Memory B cell (primary cell): ENCODE measurements around the gene SMIM28.

Experiments used
- ATAC-seq: fragments of 150-1000 bp; cut with Tn5 transposase; 2 replicates; pipeline ENCODE4 v1.10.0; 2021; ENCODE audit warnings: low read depth, mild to moderate bottlenecking, moderate library complexity
- DNase-seq, 2 donors: peaks; one replicate each; pipeline ENCODE4 v3.0.0; 2022; ENCODE audit warnings: low spot score in 2 of 2
- H3K27ac Mint-ChIP-seq: one replicate; pipeline ENCODE4 v1.8.0; 2022; ENCODE audit warnings: mild to moderate bottlenecking, moderate library complexity, mixed read lengths
- H3K27me3 Mint-ChIP-seq: one replicate; pipeline ENCODE4 v1.8.0; 2022; ENCODE audit warnings: mixed read lengths
- H3K36me3 Mint-ChIP-seq: one replicate; pipeline ENCODE4 v1.8.0; 2022; ENCODE audit warnings: mild to moderate bottlenecking, mixed read lengths
- H3K4me1 Mint-ChIP-seq: one replicate; pipeline ENCODE4 v1.8.0; 2022; ENCODE audit warnings: mixed read lengths
- H3K4me3 Mint-ChIP-seq: one replicate; pipeline ENCODE4 v1.8.0; 2022; ENCODE audit warnings: mild to moderate bottlenecking, moderate library complexity, mixed read lengths
- H3K9me3 Mint-ChIP-seq: one replicate; pipeline ENCODE4 v1.8.0; 2022; ENCODE audit warnings: mixed read lengths

Gene SMIM28

DNA sequence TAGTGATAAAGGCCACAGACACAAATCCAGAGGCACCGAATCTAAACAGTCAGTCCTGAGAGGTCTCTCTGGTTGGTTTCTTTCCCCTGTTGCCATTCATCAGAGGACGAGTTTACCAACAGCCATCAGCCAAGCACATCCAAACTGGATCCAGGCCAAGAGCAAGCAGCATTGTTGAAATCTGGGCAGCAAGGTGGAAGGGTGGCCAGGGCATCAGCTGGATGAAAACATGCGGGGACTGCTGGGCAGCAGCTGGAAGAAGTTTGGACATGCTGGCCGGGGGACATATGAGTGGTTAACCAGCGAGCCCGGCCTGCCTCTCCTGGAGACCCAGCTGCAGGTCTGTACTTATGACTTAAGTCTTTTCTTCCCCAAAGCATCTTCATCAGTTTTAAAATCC, at the start of gene SMIM28:
Gene SMIM28 (plus strand): TSS at position 62 of the 400 bp plus-strand sequence. CDS start 168 bp downstream, at position 230.
- H3K4me3 Mint-ChIP-seq: no peak within 1 kb of the TSS
- DNase-seq: no peak

DNA sequence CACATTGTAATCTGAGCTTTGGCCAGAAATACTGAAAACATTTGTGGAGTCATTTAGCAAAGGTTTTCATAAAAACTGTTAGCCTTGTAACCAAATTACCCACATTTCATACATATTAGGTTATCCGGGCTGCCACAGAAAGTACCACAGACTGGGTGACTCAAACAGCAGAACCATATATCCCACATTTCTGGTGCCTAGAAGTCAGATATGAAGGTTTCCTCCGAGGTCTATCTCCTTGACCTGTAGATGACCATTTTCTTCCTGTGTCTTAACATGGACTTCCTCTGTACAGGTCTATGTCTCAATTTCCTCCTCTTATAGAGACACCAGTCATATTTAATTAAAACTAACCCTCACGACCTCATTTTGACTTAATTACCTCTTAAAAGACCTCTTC, 49.5 kb upstream of the SMIM28 start:
- no peak overlapping the region for H3K4me3 Mint-ChIP-seq
- DNase-seq: no peak
- H3K4me1 Mint-ChIP-seq: no peaks in the 10 kb centered on the region
- peaks cover 3% of the 10 kb centered on the region for H3K9me3 Mint-ChIP-seq
- ATAC-seq: no peak
- H3K27me3 Mint-ChIP-seq: peaks cover 3% of the 10 kb centered on the region
- no peaks in the 10 kb centered on the region for H3K36me3 Mint-ChIP-seq
- H3K27ac Mint-ChIP-seq: no peak overlapping the region

More for the DNA sequence above, at the start of gene SMIM28:
- Mint-ChIP-seq H3K36me3 (no peaks in the 10 kb centered on the region), H3K9me3 (no peaks in the 10 kb centered on the region), H3K4me1 (no peaks in the 10 kb centered on the region), H3K27ac (no peak within 1 kb of the TSS), H3K27me3 (peaks cover 7% of the 10 kb centered on the region)
- no peak for ATAC-seq

DNA sequence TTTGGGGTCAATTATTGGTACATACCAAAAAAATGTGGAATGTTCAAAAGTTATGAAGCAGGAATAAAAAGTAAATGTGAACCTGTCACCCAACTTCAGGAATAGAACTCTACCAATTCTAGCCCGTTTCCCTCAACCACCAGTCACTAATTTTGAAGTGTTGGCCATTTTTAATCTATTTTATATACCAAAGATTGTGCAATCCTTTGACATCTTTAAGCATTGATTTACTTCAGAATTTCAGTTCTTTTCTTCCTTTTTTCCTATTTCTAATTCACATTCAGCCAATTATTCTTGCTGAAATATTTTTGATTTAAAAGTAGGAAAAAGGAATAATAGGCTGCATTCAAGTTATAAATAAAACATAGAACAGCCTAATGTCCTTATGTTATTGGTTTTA, 46.9 kb upstream of the SMIM28 start:
- H3K27ac Mint-ChIP-seq: no peak overlapping the region
- no peak overlapping the region for H3K4me3 Mint-ChIP-seq
- H3K9me3 Mint-ChIP-seq: peaks cover 3% of the 10 kb centered on the region
- no peaks in the 10 kb centered on the region for H3K36me3 Mint-ChIP-seq
- DNase-seq (no peak), ATAC-seq (no peak)
- no peaks in the 10 kb centered on the region for H3K4me1 Mint-ChIP-seq
- peaks cover 6% of the 10 kb centered on the region for H3K27me3 Mint-ChIP-seq

DNA sequence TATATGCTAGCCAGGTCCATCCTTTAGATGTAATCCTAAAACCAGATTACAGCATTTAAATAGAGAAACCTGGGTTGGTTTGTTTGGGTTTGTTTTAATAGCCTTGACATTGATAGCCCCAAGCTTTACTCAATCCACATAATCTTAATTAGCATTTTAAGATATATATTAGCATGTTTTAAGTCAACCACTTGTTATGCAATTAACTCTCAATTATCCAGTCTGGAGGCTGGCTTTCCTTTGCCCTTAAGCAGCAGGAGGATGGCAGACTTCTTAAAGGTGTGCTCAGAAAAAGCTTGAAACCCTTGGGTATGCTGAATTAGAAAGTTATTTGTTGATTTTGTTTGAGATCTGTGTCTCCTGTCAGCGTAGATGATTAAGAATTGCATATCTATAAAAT, 46.3 kb upstream of the SMIM28 start:
- Mint-ChIP-seq H3K27ac (no peak overlapping the region), H3K4me3 (no peak overlapping the region), H3K4me1 (no peaks in the 10 kb centered on the region), H3K9me3 (peaks cover 3% of the 10 kb centered on the region), H3K27me3 (peaks cover 6% of the 10 kb centered on the region), H3K36me3 (no peaks in the 10 kb centered on the region)
- no peak for DNase-seq
- ATAC-seq: no peak

DNA sequence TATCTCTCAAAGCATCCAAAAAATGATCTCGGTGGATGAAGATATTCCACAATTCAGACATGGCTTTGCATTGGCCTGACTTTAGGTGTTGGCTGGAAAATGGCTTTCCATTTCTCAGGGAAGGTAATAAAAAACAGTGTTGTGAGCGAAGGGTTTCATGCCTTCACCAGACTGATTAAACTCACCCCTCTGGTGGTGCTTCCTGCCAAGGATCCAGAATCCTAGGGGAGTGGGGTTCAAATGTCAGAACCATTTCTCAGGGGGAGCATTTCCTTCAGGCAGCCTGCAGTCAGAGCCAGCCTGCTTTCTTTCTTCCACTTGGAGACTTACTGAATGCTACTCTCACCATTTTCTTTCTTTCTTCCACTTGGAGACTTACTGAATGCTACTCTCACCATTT, 45.7 kb upstream of the SMIM28 start:
- Mint-ChIP-seq H3K9me3 (no peaks in the 10 kb centered on the region), H3K27me3 (peaks cover 6% of the 10 kb centered on the region), H3K27ac (no peak overlapping the region), H3K4me3 (no peak overlapping the region), H3K4me1 (no peaks in the 10 kb centered on the region), H3K36me3 (no peaks in the 10 kb centered on the region)
- no peak for ATAC-seq
- DNase-seq: no peak

DNA sequence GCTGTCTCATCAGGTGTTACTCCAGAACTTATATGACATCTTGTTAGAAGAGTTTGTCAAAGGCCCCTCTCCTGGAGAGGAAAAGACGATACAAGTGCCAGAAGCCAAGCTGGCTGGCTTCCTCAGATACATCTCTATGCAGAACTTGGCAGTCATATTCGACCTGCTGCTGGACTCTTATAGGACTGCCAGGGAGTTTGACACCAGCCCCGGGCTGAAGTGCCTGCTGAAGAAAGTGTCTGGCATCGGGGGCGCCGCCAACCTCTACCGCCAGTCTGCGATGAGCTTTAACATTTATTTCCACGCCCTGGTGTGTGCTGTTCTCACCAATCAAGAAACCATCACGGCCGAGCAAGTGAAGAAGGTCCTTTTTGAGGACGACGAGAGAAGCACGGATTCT, 43.7 kb upstream of the SMIM28 start:
- H3K27me3 Mint-ChIP-seq: peaks cover 11% of the 10 kb centered on the region
- no peaks in the 10 kb centered on the region for H3K9me3 Mint-ChIP-seq
- no peaks in the 10 kb centered on the region for H3K4me1 Mint-ChIP-seq
- no peak overlapping the region for H3K4me3 Mint-ChIP-seq
- DNase-seq (no peak), ATAC-seq (no peak)
- no peak overlapping the region for H3K27ac Mint-ChIP-seq
- H3K36me3 Mint-ChIP-seq: no peaks in the 10 kb centered on the region

DNA sequence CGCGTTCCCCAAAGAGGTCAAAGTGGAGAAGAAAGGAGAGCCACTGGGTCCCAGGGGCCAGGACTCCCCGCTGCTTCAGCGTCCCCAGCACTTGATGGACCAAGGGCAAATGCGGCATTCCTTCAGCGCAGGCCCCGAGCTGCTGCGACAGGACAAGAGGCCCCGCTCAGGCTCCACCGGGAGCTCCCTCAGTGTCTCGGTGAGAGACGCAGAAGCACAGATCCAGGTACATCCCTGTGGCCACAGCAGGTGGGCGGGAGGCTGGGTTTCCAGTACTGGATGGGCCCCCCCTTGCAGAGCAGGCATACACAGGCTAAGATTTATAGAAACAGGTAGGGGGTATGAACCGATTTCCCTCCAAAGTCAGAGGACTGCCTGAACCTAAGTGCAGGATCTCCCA, 42.7 kb upstream of the SMIM28 start:
- no peak overlapping the region for H3K4me3 Mint-ChIP-seq
- no peaks in the 10 kb centered on the region for H3K9me3 Mint-ChIP-seq
- no peaks in the 10 kb centered on the region for H3K36me3 Mint-ChIP-seq
- no peaks in the 10 kb centered on the region for H3K4me1 Mint-ChIP-seq
- no peak for DNase-seq
- no peak for ATAC-seq
- no peak overlapping the region for H3K27ac Mint-ChIP-seq
- H3K27me3 Mint-ChIP-seq: peaks cover 9% of the 10 kb centered on the region

DNA sequence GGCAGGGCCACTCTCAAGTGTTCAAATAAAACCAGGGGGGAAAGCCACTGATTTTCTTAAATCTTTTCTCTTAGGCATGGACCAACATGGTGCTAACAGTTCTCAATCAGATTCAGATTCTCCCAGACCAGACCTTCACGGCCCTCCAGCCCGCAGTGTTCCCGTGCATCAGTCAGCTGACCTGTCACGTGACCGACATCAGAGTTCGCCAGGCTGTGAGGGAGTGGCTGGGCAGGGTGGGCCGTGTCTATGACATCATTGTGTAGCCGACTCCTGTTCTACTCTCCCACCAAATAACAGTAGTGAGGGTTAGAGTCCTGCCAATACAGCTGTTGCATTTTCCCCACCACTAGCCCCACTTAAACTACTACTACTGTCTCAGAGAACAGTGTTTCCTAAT, 41.5 kb upstream of the SMIM28 start:
- Mint-ChIP-seq H3K4me3 (no peak overlapping the region), H3K36me3 (no peaks in the 10 kb centered on the region), H3K9me3 (no peaks in the 10 kb centered on the region), H3K4me1 (no peaks in the 10 kb centered on the region), H3K27me3 (peaks cover 9% of the 10 kb centered on the region), H3K27ac (no peak overlapping the region)
- ATAC-seq (no peak), DNase-seq (no peak)

DNA sequence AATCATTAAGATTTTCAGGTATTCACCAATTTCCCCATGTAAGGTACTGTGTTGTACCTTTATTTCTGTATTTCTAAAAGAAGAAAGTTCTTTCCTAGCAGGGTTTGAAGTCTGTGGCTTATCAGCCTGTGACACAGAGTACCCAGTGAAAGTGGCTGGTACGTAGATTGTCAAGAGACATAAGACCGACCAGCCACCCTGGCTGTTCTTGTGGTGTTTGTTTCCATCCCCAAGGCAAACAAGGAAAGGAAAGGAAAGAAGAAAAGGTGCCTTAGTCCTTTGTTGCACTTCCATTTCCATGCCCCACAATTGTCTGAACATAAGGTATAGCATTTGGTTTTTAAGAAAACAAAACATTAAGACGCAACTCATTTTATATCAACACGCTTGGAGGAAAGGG, 40.6 kb upstream of the SMIM28 start:
- peaks cover 9% of the 10 kb centered on the region for H3K27me3 Mint-ChIP-seq
- ATAC-seq: no peak
- no peak overlapping the region for H3K27ac Mint-ChIP-seq
- no peaks in the 10 kb centered on the region for H3K4me1 Mint-ChIP-seq
- H3K36me3 Mint-ChIP-seq: no peaks in the 10 kb centered on the region
- no peak overlapping the region for H3K4me3 Mint-ChIP-seq
- no peak for DNase-seq
- H3K9me3 Mint-ChIP-seq: no peaks in the 10 kb centered on the region

DNA sequence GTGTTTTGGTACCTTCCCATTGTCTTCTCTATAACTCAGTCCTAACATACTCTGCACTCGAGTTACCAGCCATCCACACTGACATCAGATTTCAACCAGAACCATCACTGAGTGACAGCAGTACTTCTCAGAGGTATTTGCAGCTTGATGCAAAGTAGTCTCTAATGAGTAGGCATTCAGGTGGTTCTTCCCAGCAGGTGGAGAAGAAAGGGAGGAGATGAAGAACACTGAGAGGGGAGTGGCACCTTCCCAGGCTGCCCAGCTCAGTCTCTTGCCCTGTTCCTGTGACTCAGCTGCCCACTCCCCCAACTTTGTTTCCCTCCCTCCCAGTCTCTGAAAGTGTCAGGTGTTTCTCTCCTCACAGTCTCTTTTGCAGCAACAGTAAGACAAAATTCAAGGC, 38.7 kb upstream of the SMIM28 start:
- DNase-seq (no peak), ATAC-seq (no peak)
- H3K9me3 Mint-ChIP-seq: no peaks in the 10 kb centered on the region
- H3K4me3 Mint-ChIP-seq: no peak overlapping the region
- H3K27me3 Mint-ChIP-seq: peaks cover 9% of the 10 kb centered on the region
- H3K27ac Mint-ChIP-seq: no peak overlapping the region
- H3K4me1 Mint-ChIP-seq: no peaks in the 10 kb centered on the region
- no peaks in the 10 kb centered on the region for H3K36me3 Mint-ChIP-seq

DNA sequence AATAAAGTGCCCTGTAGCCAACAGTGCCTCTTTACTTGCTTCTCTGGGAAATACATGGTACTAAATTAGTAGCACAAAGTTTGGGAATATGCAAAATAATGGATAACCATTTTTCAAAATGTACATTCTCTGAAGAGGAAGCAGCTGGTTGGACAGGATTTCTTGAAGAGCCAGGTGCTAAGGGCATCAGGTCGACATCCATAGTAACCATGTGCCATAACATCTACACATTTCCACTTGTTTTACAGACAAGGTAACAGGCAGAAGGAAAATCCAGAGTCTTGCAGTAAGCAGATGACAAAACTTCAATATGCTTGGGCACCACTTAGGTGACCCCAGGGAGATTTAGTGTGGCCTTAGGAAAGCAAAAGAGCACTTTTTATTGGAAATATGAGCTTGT, 36.5 kb upstream of the SMIM28 start:
- no peaks in the 10 kb centered on the region for H3K36me3 Mint-ChIP-seq
- ATAC-seq (no peak), DNase-seq (no peak)
- H3K27ac Mint-ChIP-seq: no peak overlapping the region
- no peaks in the 10 kb centered on the region for H3K9me3 Mint-ChIP-seq
- H3K27me3 Mint-ChIP-seq: peaks cover 6% of the 10 kb centered on the region
- no peak overlapping the region for H3K4me3 Mint-ChIP-seq
- peaks cover under 1% of the 10 kb centered on the region for H3K4me1 Mint-ChIP-seq

DNA sequence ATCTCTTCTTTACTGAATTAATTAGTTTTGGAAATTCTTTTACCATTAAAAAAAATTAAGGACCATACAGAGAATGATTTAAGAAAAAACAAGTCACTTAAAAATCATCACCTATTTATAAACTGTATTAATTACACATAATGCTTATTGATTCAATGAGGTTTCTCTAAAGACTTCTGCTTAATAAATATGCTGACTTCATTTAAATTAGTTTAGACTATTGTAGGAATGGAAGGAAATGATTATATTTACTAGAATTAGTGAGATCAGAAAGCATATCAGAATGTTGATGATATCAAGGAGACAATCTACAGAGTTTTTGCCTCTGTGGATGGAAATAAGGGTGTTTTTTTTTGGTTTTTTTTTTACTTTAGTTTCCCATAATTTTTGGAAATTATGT, 34.6 kb upstream of the SMIM28 start:
- H3K27ac Mint-ChIP-seq: no peak overlapping the region
- H3K4me3 Mint-ChIP-seq: no peak overlapping the region
- peaks cover 5% of the 10 kb centered on the region for H3K27me3 Mint-ChIP-seq
- no peaks in the 10 kb centered on the region for H3K9me3 Mint-ChIP-seq
- H3K4me1 Mint-ChIP-seq: peaks cover 4% of the 10 kb centered on the region
- DNase-seq (no peak), ATAC-seq (no peak)
- H3K36me3 Mint-ChIP-seq: no peaks in the 10 kb centered on the region

DNA sequence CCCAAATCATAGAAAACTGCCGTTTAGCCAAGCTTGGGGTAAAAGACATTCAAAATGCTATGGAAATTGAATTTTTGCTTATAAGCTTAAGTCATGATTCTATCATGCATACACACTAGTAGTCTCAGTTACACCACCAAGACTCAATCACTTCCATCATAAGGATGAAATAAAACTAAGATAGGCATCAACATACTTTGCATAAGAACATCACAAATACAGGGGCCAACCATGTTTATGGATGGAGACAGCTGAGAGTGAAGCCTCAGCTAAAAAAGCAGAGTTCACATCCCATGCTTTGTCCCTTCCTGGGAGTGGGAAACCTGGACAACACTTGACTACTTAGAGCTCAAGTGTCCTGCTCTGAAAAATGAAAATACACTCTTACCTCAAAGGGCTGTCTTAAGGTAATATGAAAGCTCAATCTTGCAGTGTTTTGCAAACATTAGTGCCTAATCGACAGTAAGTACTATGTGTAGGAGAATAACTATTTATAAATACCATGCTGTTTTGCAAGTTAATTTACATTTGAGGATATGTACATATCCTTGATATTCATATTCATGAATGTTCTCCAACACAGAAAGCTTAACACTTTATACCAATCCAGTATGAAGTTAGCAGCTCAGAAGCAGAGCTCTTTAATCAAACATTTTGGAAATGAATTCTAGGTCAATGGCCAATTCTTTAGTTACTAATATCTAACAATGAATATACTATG, 32.0 kb upstream of the SMIM28 start:
- no peaks in the 10 kb centered on the region for H3K36me3 Mint-ChIP-seq
- H3K27ac Mint-ChIP-seq: no peak overlapping the region
- peaks cover 4% of the 10 kb centered on the region for H3K4me1 Mint-ChIP-seq
- peaks cover 2% of the 10 kb centered on the region for H3K27me3 Mint-ChIP-seq
- ATAC-seq: no peak
- no peak overlapping the region for H3K4me3 Mint-ChIP-seq
- H3K9me3 Mint-ChIP-seq: no peaks in the 10 kb centered on the region
- DNase-seq: no peak

DNA sequence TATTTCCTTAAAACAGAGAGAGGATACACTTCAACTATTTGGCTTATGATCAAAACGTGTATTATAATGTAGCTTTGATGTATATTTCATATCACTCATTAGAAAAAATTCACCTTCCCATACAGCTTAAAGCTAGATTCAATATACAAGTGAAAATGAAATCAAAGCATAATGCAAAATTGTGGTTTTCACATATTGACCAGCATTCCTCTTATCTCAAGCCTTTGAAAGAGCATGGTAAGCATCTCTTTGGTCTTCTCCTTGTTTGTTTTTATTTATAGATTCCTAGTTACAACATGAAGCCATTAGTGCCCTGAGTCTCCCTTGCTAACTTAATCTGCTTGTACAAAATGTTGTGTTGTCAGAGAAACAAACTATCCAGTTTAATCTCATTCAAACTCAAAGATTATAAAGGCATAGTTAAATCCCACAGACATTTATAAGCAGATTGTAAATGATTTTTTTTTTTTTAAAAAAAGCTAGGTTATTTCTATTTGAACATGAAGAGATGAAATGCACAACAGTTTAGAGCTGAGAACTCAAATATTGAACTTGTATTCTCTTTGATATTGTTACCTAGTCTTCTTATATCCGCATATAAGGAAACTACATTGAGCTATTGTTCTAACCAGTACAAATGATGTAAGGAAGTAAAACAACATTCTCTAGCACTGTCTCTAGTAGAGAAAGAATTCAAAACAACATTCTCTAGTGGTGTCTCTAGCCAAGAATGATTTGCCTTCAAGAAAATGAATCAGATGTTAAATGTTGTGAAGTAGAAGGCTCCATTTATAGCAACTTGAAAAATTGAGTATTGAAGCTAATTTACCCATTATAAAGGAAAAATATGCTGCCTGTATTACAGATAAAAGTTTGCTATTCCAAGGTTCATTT, 31.2 kb upstream of the SMIM28 start:
- Mint-ChIP-seq H3K27me3 (peaks cover 2% of the 10 kb centered on the region), H3K4me1 (peaks cover 4% of the 10 kb centered on the region), H3K4me3 (no peak overlapping the region), H3K36me3 (no peaks in the 10 kb centered on the region), H3K9me3 (no peaks in the 10 kb centered on the region), H3K27ac (no peak overlapping the region)
- DNase-seq (no peak), ATAC-seq (no peak)
